ENCODE results near the gene CHD9. TPM values are rescaled to one million over a fixed set of nuclear protein-coding genes. Genes with fewer than 3 reads are reported as not detected.

The CHD9 gene
- polyA plus RNA-seq, 4 donors: 50.1 to 66.2 (median 58.0) TPM

DNA sequence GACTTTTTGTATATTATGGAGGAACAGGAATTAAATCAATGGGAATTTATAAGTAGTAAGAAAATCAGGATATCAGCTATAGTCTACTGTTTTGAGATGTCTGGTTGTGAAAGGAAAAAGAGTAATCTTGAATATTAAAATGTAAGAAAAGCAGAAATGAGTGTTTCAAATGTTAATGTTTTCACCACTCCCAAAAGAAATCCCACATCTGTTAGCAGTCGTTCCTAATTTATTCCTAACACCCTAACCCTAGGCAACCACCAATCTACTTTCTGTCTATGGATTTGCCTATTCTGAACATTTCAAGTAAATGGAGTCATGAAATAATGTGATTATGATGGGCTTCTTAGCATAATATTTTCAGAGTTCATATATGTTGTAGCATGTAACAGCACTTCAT, 133.0 kb downstream of the CHD9 start:
- no peak for DNase-seq (ENCODE audit: low read depth in 4 of 4, low spot score in 2 of 4)

- no peak for DNase-seq (ENCODE audit: low read depth in 4 of 4, low spot score in 2 of 4)
Measured at GRCh38 chr16:53191413-53191812, 136.6 kb downstream of the CHD9 start.

DNA sequence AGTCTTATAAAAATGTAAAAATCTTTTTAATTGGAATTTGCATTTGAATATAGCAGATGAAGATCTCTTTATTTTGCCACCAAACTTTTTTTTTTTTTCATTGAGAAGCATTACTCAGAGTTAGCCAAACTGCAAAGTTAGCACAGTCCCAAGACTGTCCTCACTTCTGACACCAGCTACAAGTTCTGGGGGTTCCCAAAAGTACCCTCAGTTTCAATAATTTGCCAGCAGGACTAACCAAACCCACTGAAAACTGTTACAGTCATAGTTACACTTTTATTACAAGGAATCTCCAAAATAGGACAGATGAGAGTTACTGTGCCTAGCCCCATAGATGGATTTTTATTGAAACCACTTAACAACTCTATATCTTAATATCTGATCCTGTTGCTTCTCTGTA, 144.1 kb downstream of the CHD9 start:
- no peak for DNase-seq (ENCODE audit: low read depth in 4 of 4, low spot score in 2 of 4)

- no peak for DNase-seq (ENCODE audit: low read depth in 4 of 4, low spot score in 2 of 4)
Measured at GRCh38 chr16:53201900-53202299, 147.1 kb downstream of the CHD9 start.

DNA sequence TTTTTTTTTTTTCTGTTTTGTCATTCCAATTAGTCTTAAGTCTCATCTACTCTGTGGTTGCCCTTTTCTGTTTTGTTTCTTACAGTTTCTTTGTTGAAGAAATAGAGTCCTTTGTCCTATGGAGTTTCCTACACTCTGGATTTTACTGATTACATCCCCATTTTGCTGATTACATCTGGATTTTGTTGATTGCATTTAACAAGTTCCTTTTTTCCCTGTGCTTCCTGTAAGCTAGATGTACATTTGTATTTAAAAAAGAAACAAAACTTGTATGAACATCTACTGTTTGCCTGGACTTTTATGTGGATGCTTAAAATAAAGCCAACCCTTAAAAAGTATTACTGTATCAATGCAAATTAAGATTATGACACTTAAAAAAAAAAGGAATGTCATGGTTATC, 147.6 kb downstream of the CHD9 start:
- no peak for DNase-seq (ENCODE audit: low read depth in 4 of 4, low spot score in 2 of 4)

- peak; percentile 79 to 94 (median 84) for DNase-seq (ENCODE audit: low read depth in 4 of 4, low spot score in 2 of 4)
Measured at GRCh38 chr16:53207810-53208752, 153.3 kb downstream of the CHD9 start.

GRCh38 chr16:53209429-53209828, 154.6 kb downstream of the CHD9 start:
- DNase-seq (ENCODE audit: low read depth in 4 of 4, low spot score in 2 of 4): no peak

DNA sequence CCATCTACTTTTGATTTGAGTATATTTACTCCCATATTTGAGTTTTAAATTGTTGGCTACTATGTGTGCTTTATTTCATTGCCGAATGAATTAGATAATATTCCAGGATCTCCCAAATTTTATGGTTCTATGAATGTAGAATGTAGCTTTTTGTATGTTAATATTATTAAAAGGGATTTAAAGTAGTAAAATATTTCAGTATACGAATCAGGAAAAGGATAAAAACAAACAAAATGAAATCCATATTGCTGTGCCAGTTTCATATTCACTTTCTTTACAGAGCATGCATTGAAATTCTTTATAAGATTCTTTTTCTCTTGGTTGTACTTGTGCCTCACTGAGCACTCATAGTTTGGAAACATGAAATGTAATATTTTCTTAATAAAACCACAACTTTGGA, 155.1 kb downstream of the CHD9 start:
- DNase-seq (ENCODE audit: low read depth in 4 of 4, low spot score in 2 of 4): no peak

GRCh38 chr16:53211253-53211652, 156.5 kb downstream of the CHD9 start:
- DNase-seq (ENCODE audit: low read depth in 4 of 4, low spot score in 2 of 4): no peak

DNA sequence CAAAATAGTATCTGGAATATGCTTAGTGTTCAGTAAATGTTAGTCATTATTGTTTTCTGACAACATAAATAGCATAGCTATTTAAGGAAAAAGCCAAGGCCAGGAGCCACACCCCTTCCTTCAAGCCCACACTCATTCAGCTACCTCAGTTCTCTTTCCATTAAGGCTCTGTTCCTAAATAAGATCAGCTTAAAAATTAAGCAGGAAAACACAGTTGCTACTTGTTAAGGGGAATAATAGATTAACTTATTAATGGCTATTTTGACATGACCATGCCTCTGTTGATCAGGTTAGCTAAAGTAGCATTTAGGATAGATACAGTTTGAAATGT, 158.1 kb downstream of the CHD9 start:
- DNase-seq (ENCODE audit: low read depth in 4 of 4, low spot score in 2 of 4): no peak

- no peak for DNase-seq (ENCODE audit: low read depth in 4 of 4, low spot score in 2 of 4)
Measured at GRCh38 chr16:53213542-53213941, 158.8 kb downstream of the CHD9 start.

- DNase-seq (ENCODE audit: low read depth in 4 of 4, low spot score in 2 of 4): no peak
Measured at GRCh38 chr16:53216798-53217197, 162.0 kb downstream of the CHD9 start.

GRCh38 chr16:53219371-53219770, 164.6 kb downstream of the CHD9 start:
- no peak for DNase-seq (ENCODE audit: low read depth in 4 of 4, low spot score in 2 of 4)

DNA sequence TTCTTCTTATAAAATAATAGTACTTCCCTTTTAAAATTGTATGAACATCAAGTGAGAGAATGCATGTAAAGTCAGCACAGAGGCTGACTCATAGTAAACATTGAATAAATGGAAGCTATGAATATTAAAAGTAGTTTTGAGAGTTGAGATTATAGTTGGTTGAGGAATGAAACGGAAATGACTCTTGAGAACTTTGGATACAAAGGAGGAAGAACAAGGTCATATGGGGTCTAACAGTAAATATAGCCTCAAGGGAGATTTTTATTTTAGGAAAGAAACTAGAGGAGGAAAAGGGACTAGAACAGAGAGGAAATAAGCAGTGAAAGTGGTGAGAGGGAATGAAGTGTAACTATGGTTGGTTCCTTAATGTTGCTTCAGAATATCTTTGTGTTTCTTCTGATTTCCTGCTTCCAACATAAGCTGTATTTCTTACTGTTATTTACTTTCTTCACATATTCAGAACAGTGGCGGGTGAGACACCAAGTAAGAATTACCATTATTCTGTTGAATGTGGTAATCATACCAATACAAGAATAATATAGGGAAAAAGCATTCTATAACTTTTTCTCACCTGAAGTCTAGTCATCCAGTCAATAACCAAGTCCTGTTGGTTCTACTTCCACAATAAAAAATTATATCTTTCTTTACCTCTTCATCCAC, 165.1 kb downstream of the CHD9 start:
- no peak for DNase-seq (ENCODE audit: low read depth in 4 of 4, low spot score in 2 of 4)

DNA sequence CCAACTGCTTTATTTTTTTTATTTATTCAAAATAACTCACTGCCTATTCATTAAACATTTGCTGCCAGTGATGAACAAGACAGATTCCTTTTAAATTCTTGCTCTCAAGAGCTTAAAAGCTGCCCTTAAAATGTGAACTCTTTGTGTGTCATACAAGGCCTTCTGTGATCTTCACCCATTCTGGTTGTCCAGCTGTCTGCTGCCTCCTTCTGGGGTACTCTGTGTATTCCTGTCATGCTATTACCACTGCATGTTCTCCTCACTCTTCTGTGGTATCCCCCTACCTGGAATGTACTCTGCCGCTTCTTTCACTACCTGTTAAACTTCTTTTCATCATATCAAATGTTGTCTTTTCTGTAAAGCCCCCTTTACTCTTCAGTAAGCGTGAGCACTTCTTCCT, 165.8 kb downstream of the CHD9 start:
- DNase-seq (ENCODE audit: low read depth in 4 of 4, low spot score in 2 of 4): no peak

- DNase-seq (ENCODE audit: low read depth in 4 of 4, low spot score in 2 of 4): no peak
Measured at GRCh38 chr16:53224951-53225533, 170.3 kb downstream of the CHD9 start.

DNA sequence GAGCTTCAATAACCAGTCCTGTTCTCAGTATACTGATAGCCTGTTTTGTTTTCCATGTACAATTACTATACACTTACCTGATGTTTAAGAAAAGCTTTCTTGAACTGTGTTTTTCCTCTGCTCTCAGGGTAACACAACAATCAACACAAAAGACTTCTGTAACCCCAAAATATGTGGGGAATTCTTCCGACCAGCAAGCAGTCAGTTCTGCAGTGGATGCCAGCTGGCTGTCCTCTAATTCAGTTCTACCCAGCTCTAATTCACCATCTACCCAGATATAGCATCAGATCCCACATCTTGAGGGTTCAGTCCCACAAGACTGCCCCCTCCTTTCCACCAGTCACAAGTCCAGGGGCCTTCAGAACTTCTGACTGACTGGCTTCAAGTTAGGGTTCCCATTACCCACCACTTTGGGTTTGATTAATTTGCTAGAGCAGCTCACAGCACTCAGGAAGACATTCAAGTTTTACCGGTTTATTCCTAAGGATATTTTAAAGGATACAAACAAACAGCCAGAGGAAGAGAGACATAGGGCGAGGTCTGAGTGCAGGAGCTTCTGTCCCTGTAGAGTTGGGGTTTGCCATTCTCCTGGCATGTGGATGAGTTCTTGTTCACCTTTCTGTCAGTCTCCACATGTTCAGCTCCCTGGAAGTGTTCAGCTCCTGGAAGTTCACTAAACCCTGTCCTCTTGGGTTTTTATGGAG, 178.2 kb downstream of the CHD9 start:
- no peak for DNase-seq (ENCODE audit: low read depth in 4 of 4, low spot score in 2 of 4)

DNA sequence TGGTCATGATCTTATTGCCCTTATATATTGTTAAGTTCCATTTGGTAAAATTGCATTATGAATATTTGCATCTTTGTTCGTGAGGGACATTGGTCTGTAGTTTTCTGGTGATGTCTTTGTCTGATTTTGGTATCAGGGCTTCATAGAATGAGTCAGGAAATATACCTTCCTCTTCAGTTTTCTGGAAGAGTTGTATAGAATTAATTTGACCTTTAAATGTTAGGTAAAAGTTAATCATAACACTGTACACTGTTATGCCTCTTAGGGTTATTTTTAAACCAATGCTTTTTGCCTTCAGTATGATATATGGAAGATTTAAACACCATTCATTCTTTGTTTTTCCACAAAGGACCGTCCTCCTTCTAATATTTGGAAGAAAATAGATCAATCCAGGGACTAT, 180.0 kb downstream of the CHD9 start:
- DNase-seq (ENCODE audit: low read depth in 4 of 4, low spot score in 2 of 4): no peak

- DNase-seq (ENCODE audit: low read depth in 4 of 4, low spot score in 2 of 4): no peak
Measured at GRCh38 chr16:53235851-53236250, 181.1 kb downstream of the CHD9 start.

DNA sequence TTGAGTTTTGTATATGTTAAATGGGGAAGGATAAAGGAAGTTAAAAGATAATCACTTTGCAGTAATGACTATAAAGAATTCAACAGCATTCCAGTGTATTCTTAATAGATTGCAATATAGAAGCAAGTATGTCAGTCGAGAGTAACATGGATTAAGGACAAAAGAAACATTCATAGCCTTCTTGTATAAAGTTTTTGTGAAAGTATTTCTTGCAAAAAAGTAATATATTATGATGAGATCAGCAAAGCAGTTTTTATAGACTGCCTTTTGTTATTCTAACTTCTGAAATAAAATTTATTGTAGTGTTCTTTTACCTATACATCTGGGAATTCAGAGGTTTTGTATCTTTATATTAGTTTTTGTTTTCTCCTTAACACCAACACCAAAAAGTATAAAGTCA, 194.5 kb downstream of the CHD9 start:
- DNase-seq (ENCODE audit: low read depth in 4 of 4, low spot score in 2 of 4): no peak

DNA sequence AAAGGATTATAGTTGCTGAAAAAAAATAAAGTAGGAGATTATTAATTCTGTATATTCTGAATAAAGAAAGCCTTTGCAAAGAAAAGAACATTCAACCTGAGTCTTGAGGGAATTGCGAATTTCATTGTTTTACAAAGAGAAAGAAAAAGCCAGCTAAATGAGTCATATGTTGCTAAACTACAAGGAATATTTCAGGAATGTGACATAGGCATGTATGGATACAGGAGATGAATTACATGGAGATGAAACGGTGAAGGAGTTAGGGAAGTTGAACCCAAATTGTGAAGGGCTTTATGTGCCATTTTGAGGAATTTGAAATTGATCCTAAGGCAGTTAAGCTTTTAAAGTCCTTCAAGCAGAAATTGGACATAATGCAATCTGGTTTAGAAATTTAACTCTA, 202.2 kb downstream of the CHD9 start:
- DNase-seq (ENCODE audit: low read depth in 4 of 4, low spot score in 2 of 4): no peak
